G401.6 (cell line): Measurements from ENCODE around the gene METTL17.
"Not testable (repeated sequence)": the region's sequence is repeated elsewhere in the genome, so short reads cannot be mapped to it uniquely, and the experiment has no call there.

ENCODE experiments used
- FAIRE-seq: peaks from 2 replicates; lab custom pipeline; 2012; peaks lifted over from hg19 to GRCh38; lab: Jason Lieb, UNC

The METTL17 gene

GRCh38 chr14:21025371-21026273, 35.8 kb downstream of the METTL17 start:
- no peak for FAIRE-seq

DNA sequence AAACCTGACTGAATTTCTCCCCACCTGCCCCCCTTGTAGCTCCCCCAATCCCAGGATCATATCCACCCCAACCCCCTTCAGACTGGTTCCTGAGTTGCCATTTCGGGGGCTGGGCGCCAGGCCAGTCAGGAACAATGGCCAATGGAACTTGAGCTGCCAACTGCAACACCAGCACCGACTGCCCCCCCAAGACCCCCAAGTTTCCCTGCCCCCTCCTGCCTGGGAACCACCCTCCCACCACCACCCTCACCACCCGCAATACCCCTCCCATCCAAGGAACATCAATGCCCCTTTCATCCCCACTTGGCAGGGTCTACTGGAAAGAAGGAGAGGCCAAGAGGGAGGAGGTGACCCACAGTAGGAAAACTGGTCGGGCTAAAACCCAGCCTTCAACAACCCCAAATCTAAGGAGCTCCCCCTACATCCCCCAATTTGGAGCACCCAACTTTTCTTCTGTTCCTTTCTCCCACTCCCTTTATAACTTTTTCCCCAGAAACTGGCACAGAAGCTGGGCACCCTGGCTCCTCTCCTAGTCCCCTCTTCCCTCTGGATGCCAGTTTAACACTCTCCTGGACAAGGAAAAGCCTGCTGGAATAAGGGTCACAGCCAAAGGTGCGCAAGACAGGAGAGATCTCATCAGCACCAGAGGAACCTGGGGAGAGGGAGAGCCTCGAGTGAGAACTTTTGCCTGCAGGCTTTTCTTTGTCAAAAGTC, 36.7 kb downstream of the METTL17 start:
- no peak for FAIRE-seq

DNA sequence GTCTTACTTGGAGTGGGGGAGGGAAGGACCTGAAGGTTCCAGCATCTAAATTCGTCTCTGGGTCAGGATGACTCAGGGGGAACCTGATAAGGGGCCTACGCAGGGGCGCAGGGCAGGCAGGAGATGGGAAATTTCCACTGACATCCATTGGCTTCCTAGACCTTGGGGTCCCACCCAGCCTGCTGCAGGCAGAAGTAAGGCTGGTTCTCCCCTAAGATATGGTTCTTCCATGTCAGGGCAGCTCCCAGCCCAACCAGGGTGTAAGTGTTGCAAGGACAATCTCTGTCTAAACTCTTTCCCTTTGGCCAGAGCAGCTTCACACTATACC, 37.2 kb downstream of the METTL17 start:
- FAIRE-seq: no peak

- FAIRE-seq: no peak
Measured at GRCh38 chr14:21029917-21030316, 40.1 kb downstream of the METTL17 start, which contains the start of gene TPPP2. TSS of gene TPPP2 (plus strand) at chr14:21030217. CDS start at chr14:21030582, 365 bp downstream.

DNA sequence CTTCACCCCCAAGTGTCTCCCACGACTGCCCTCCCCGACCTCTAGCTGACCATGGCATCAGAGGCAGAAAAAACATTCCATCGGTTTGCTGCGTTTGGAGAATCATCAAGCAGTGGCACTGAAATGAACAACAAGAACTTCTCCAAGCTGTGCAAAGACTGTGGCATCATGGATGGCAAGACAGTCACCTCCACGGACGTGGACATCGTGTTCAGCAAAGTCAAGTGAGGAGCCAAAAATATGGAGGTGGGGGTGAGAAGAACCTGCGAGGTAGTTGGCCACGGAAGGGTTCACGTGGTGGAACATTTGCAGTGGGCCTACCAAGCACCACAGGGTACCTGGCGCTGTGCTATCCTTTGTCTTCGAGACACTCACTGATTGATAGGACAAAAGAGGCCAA, 40.8 kb downstream of the METTL17 start:
- FAIRE-seq: no peak

DNA sequence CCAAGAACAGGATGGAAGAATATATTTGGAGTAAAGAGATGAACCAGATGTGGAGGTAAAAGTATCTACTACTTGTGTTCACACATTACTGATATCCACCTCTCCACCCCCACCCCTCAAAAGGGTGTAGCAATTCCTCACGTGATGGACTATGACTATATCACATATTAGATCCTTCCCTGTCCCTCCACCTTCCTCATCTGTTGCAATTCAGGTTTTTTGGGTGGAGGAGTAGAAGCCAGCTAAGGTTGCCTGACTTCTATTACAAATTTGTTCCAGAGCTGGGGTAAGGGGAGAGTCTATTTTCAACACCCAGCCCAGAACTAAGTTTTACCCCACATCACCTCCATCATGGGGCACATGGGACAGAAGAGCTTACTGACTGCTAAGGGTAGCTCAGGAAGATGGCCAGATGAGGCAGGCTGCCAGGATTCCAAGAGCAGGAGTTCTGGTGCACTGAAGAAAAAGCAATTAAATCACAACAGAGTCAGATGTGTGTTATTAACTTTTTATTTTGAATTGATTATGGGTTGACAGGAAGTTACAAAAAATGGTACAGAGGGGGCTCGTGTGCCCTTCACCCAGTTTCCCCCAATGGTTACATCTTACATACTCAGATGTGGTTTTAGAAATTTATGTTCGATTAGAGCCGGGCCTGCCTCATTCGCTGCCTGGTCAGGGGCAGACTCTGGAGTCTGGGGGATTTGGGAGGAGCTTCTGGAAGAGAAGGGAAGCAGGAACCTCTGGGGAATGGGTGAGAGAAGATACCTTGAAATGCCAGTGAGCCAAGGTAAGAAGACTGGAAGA, 42.7 kb downstream of the METTL17 start:
- no peak for FAIRE-seq

DNA sequence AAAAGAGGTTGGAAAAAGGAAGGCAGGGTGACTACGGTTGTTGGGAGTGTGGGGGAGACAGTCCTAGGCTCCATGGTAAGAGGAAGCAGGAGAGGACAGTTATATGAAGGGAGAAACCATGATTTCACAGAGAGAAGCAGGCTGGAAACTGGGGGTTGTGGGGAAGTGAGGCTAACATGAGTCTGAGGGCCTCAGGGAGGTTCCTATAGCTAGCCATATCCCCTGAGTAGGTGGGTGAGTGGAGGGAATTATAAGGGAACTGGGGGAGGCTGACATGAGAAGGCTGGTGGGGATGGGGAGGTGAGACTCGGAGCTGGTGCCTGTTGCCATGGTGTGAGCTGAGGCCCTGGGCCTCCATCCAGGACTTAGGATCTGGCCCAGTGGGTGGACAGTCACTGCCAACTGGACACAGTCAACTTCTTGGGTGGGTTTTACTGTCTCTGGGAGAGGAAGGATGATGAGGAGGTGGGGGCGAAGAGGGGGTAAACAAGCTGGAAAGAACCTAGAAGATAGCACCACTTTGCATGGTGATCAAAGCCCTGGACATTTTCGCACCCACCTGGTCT, 43.4 kb downstream of the METTL17 start:
- FAIRE-seq: no peak

DNA sequence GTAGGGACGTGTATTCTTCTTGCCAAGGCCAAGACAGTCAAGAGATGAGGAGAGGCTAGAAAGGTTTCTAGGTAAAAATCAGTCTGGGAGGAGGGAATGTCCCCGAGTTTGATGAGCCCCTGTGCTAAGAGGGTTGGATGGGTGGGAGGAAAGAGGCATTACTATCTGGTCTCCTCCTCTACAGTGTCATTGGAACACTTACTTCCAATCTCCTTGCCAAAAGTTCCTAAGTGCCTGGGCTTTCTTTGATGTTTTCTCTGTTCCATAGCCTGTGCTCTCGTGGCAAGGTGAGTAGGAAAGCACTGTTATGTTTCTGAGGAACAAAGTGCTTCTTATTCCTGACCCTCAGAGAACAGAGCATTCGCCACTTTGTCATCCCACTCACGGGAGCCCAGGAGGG, 44.9 kb downstream of the METTL17 start, which contains the start of gene RNASE13:
Gene RNASE13 (minus strand): TSS at position 101 of the 400 bp plus-strand sequence. CDS start 519 bp downstream, outside the sequence.
- no peak for FAIRE-seq

GRCh38 chr14:21036751-21037150, 47.0 kb downstream of the METTL17 start:
- FAIRE-seq: no peak

DNA sequence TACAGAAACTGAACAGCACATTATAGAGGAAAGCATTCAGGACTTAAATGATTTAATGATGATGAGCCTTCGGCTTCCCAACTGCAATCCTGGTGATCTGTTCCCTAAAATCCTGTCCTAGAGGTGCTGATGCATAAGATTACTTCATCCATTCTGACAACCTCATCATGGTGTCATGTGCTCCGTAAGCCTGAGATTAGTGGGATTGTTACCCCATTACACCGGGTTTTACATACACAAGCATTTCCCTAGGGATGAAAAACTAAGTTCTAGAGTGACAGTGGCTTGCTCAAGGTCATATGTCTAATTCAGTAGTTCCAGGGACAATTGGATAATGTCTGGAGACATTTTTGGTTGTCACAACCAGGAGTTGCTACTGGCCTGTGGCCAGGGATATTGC, 47.4 kb downstream of the METTL17 start:
- FAIRE-seq: no peak

- FAIRE-seq: no peak
Measured at GRCh38 chr14:21038441-21039422, 49.0 kb downstream of the METTL17 start.

GRCh38 chr14:21039585-21040369, 50.0 kb downstream of the METTL17 start:
- FAIRE-seq: peak; percentile 60

- FAIRE-seq: no peak
Measured at GRCh38 chr14:21040370-21040925, 50.7 kb downstream of the METTL17 start.

GRCh38 chr14:21040941-21041340, 51.2 kb downstream of the METTL17 start:
- not testable (repeated sequence) for FAIRE-seq

- no peak for FAIRE-seq
Measured at GRCh38 chr14:21041676-21042433, 52.1 kb downstream of the METTL17 start, which contains the start of gene RNASE7. TSS of gene RNASE7 (plus strand) at chr14:21042362. CDS start at chr14:21042993, 631 bp downstream.

DNA sequence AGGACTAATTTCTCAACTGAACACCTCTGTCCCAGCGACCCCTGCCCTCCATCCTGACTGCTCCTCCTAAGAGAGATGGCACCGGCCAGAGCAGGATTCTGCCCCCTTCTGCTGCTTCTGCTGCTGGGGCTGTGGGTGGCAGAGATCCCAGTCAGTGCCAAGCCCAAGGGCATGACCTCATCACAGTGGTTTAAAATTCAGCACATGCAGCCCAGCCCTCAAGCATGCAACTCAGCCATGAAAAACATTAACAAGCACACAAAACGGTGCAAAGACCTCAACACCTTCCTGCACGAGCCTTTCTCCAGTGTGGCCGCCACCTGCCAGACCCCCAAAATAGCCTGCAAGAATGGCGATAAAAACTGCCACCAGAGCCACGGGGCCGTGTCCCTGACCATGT, 53.1 kb downstream of the METTL17 start:
- FAIRE-seq: no peak

- no peak for FAIRE-seq
Measured at GRCh38 chr14:21043387-21043973, 53.7 kb downstream of the METTL17 start.

DNA sequence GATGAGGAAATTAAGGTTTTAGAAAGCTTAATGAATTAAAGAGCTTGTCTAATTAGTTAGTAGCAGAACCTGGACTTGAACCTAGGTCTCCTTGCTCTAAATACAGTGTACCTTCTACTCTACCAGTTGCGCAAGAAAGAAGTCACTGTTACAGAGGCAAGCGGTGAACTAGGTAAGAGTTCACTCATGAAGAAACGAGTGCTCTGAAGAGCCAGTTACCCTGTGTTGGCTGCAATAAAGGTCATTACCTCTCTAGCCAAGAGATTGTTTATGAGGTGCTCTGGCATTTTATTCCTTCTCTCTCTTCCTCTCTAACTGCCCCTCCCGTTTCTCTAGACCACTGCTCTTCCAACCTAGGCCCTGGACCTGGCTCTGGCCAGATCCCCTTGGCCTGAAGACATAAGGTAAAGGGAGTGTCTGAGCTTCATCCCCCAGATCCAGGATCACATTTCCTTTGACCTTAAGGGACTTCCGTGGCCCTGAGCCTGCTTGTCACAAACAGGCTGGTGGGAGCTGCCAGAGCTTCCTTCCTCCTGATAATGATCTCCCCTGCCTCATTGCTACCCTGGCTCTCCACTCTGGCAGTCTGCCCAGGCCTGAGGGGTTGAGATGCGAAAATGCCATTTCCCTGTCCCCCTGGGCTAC, 54.3 kb downstream of the METTL17 start:
- FAIRE-seq: no peak
